ENCODE measurements around the gene MEGF11.

MEGF11 gene

DNA sequence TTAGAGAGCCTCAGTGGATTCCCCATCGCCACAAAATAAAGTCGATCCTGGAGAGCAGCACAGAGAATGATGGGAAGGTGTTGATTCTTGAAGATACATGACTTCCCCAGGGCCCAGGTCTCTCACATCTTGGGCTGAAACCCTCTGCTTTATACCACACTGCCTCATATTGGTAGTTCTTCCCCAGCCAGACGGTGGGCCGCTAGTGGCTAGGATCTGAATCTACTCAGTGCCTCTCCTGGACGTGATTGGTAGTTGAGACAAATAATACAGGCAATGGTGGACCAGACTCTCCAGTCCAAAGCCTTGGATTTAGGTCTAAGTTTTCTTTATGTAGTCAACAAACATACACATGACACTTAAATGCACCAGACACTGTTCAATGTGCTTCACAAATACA is 334.6 kb downstream of the MEGF11 start:
- Histone ChIP-seq H3K79me2 (ENCODE audit: insufficient read depth, low read length) (no peaks in the 10 kb centered on the region), H3K9ac (ENCODE audit: low read length) (no peak overlapping the region), H2AFZ (ENCODE audit: low read depth, low read length, severe bottlenecking) (no peak overlapping the region), H3K27me3 (ENCODE audit: low read length) (no peaks in the 10 kb centered on the region), H3K36me3 (ENCODE audit: low read length) (no peaks in the 10 kb centered on the region), H3K4me2 (ENCODE audit: low read depth, low read length, poor library complexity, severe bottlenecking) (no peak overlapping the region), H3F3A (ENCODE audit: insufficient read depth) (no peaks in the 10 kb centered on the region), H3K9me2 (replicated peaks; ENCODE audit: insufficient read depth, low read length) (no peaks in the 10 kb centered on the region), H4K20me1 (ENCODE audit: low read depth, low read length) (no peaks in the 10 kb centered on the region), H3K4me3 (ENCODE audit: insufficient read depth, low read length, poor library complexity, severe bottlenecking) (no peak overlapping the region), H3K27ac (ENCODE audit: low read depth, low read length) (no peak overlapping the region), H3K9me3 (ENCODE audit: insufficient read depth, low read length) (no peaks in the 10 kb centered on the region)
- TF ChIP-seq EZH2phosphoT487 (conservative IDR thresholded peaks at IDR 0.05; ENCODE audit: low read length), result no peak
- TF ChIP-seq, protein P1, sequence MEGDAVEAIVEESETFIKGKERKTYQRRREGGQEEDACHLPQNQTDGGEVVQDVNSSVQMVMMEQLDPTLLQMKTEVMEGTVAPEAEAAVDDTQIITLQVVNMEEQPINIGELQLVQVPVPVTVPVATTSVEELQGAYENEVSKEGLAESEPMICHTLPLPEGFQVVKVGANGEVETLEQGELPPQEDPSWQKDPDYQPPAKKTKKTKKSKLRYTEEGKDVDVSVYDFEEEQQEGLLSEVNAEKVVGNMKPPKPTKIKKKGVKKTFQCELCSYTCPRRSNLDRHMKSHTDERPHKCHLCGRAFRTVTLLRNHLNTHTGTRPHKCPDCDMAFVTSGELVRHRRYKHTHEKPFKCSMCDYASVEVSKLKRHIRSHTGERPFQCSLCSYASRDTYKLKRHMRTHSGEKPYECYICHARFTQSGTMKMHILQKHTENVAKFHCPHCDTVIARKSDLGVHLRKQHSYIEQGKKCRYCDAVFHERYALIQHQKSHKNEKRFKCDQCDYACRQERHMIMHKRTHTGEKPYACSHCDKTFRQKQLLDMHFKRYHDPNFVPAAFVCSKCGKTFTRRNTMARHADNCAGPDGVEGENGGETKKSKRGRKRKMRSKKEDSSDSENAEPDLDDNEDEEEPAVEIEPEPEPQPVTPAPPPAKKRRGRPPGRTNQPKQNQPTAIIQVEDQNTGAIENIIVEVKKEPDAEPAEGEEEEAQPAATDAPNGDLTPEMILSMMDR (IDR thresholded peaks at IDR 0.05; ENCODE audit: insufficient read depth, low read length, poor library complexity, severe bottlenecking), result no peak

DNA sequence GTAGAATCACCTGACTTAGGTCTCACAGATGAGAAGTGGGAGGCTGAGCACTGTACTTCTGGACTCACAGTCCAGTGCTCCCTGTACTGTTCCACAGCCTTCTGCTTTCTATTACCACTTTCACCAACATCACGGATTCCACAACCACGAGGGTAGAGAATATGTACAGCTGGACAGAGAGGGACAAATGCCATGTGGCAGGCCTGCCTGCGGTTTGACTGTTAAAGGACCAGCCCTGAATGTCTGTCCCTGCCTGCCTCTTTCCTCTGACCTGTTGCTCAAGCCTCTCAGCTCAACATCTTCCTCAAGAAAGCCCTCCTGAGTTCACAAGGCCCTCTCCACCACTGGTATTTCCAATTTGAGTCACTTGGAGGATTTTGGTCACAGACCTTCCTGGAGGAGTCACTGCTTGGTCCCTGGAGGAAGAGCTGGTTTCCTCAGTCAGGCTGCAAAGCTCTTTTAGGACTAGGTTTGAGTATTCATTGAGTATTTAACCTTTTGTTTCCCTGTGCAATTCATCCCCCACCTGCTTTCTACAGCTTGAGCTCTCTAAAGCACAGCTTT is 335.1 kb downstream of the MEGF11 start:
- Histone ChIP-seq H3K4me3 (ENCODE audit: insufficient read depth, low read length, poor library complexity, severe bottlenecking) (no peak overlapping the region), H2AFZ (ENCODE audit: low read depth, low read length, severe bottlenecking) (no peak overlapping the region), H3K79me2 (ENCODE audit: insufficient read depth, low read length) (no peaks in the 10 kb centered on the region), H3F3A (ENCODE audit: insufficient read depth) (no peaks in the 10 kb centered on the region), H3K27me3 (ENCODE audit: low read length) (no peaks in the 10 kb centered on the region), H4K20me1 (ENCODE audit: low read depth, low read length) (no peaks in the 10 kb centered on the region), H3K9ac (ENCODE audit: low read length) (no peak overlapping the region), H3K4me2 (ENCODE audit: low read depth, low read length, poor library complexity, severe bottlenecking) (no peak overlapping the region), H3K36me3 (ENCODE audit: low read length) (no peaks in the 10 kb centered on the region), H3K9me2 (replicated peaks; ENCODE audit: insufficient read depth, low read length) (no peaks in the 10 kb centered on the region), H3K9me3 (ENCODE audit: insufficient read depth, low read length) (no peaks in the 10 kb centered on the region), H3K27ac (ENCODE audit: low read depth, low read length) (no peak overlapping the region)
- TF ChIP-seq EZH2phosphoT487 (conservative IDR thresholded peaks at IDR 0.05; ENCODE audit: low read length), result no peak
- TF ChIP-seq, protein P1 (IDR thresholded peaks at IDR 0.05; ENCODE audit: insufficient read depth, low read length, poor library complexity, severe bottlenecking), result no peak

DNA sequence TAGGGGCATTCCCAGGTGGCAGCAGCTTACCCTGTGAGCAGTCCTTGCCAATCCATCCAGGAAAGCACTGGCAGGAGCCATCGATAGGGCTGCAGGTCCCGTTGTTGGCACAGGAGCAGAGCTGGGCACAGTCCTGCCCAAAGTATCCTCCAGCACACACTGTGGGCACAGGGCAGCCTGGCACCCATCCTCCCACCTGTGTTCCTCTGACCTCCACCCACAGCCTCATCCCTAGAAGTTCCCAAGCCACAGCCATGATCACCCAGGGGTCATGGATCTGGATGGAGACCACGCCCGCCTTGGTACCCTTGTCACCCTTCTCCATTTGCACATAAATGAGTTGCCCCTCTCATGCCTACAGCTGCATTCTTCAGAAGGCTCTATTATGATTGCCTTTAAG is 335.6 kb downstream of the MEGF11 start:
- no peaks in the 10 kb centered on the region for H4K20me1 ChIP-seq (ENCODE audit: low read depth, low read length)
- no peak for TF ChIP-seq EZH2phosphoT487 (conservative IDR thresholded peaks at IDR 0.05; ENCODE audit: low read length)
- TF ChIP-seq, protein P1 (IDR thresholded peaks at IDR 0.05; ENCODE audit: insufficient read depth, low read length, poor library complexity, severe bottlenecking), result no peak
- H2AFZ ChIP-seq (ENCODE audit: low read depth, low read length, severe bottlenecking), result no peak overlapping the region
- no peak overlapping the region for H3K27ac ChIP-seq (ENCODE audit: low read depth, low read length)
- no peaks in the 10 kb centered on the region for H3K36me3 ChIP-seq (ENCODE audit: low read length)
- no peak overlapping the region for H3K4me2 ChIP-seq (ENCODE audit: low read depth, low read length, poor library complexity, severe bottlenecking)
- no peaks in the 10 kb centered on the region for H3F3A ChIP-seq (ENCODE audit: insufficient read depth)
- no peak overlapping the region for H3K4me3 ChIP-seq (ENCODE audit: insufficient read depth, low read length, poor library complexity, severe bottlenecking)
- H3K9me2 ChIP-seq (replicated peaks; ENCODE audit: insufficient read depth, low read length), result no peaks in the 10 kb centered on the region
- H3K79me2 ChIP-seq (ENCODE audit: insufficient read depth, low read length), result no peaks in the 10 kb centered on the region
- H3K9ac ChIP-seq (ENCODE audit: low read length), result no peak overlapping the region
- no peaks in the 10 kb centered on the region for H3K9me3 ChIP-seq (ENCODE audit: insufficient read depth, low read length)
- no peaks in the 10 kb centered on the region for H3K27me3 ChIP-seq (ENCODE audit: low read length)
